ENCODE results near the gene CASP1.
"Not testable (repeated sequence)": the region's sequence is repeated elsewhere in the genome, so short reads cannot be mapped to it uniquely, and the experiment has no call there.

CASP1 gene

DNA sequence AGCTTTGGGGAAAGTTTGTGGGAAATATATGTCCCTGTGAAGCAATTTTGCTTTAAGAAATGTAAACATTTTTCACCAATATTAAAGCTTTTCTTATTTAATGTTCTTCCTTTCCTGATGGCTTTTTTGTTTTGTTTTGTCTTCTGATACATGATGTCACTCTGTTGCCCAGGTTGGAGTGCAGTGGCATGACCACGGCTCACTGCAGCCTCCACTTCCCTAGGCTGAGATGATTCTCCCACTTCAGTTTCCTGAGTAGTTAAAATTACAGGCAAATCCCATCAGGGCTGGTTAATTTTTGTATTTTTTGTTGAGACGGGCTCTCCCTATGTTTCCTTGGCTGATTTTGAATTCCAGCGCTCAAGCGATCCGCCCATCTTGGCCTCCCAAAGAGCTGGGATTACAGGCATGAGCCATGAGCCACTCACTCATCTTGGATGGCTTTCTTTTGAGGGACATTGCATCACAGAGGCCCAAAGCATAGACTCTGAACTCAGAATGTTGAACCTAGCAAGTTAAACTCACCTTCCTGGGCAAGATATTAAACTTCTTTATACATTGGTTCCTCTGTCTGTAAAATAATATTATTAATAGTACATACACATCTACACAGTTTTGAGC lies 10.8 kb upstream of the CASP1 start:
- DNase-seq, result no peak

DNA sequence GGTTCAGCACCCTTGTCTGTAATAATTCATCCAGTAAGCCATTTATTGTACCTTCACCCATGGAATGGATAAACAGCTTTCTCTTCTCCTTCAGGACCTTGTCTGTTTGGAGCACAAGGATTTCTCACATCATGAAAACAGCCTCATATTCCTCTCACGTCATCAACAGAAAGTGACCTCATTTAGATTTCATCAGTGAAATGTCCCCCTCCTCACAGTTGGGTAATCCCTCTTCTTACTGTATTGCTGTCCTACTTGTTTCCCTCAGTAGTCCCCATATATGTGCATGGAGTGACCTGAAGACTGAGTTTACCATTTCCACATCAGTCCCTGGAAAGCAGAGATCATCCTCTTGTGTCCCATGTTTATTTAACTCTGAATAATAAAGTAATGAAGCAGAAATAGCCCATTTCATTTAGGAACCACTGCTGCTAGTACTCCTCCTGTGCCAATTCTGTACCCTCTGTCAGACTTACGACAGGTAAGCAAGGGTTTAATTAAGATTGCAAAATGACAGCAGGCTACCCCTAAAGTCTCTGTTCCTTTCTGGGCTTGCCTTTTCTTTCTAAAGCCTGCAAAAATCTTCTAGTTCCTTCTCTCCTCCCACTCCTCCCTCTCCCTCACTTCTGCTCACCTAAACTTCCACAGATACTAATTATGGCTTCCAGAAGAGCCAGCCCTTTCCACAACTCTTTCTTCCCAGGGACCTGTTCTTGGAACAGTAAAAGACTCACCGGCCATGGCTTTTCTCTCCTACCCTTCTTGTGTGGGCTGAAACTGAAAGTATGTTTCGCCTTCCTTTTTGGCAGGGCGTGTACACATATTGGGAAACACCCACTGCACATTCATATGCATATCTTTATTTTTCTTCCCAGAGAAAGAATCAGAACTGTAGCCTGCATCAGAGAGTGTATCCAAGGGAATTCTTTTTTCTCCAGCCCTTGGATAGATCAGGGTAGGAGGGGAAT lies 9.9 kb upstream of the CASP1 start, which contains the start of gene CARD16:
Gene CARD16, minus strand, starts transcription at position 779 of the 968 bp plus-strand sequence. Its CDS starts 38 bp downstream, at position 741.
- DNase-seq, result peak; percentile 76

DNA sequence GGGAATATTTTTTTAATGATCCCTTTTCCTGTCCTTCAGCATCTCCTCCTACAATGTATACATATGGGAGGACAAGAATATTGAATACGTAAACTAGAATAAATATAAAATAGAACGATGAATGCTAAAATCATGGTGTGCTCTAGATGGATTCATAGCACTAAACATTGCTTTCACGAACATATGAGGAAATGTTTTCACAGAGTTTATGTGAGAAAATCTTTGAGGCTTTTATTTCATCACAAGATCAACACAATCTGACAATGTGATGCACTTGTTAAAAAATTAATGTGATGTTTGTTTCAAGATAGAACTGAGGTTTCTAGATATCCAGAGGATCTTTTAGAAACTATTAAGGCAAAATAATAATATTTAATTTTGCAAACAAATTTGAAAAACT lies 7.2 kb upstream of the CASP1 start:
- DNase-seq, result no peak

DNA sequence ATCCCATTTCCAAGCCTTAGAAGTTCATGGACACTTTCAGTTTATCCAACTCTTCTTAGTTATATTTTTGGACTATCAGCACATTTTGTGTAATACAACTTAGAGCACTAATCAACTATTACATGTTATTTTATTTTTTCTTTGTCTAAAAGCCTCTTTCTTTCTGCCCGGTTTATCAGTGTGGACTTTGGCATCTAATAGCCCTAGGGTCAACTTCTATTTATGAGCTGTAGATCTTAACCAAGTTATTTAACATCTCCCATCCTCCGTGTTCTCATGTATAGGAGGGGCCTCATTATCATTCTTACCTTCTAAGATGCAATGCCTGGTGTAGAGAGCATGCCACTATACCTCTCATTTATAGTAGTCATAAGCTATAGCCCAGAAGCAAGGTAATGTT lies 5.8 kb upstream of the CASP1 start:
- no peak for DNase-seq

DNA sequence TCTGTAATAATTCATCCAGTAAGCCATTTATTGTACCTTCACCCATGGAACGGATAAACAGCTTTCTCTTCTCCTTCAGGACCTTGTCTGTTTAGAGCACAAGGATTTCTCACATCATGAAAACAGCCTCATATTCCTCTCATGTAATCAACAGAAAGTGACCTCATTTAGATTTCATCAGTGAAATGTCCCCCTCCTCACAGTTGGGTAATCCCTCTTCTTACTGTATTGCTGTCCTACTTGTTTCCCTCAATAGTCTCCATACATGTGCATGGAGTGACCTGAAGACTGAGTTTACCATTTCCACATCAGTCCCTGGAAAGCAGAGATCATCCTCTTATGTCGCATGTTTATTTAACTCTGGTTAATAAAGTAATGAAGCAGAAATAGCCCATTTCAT lies 556 bp downstream of the CASP1 start:
- DNase-seq, result not testable (repeated sequence)

DNA sequence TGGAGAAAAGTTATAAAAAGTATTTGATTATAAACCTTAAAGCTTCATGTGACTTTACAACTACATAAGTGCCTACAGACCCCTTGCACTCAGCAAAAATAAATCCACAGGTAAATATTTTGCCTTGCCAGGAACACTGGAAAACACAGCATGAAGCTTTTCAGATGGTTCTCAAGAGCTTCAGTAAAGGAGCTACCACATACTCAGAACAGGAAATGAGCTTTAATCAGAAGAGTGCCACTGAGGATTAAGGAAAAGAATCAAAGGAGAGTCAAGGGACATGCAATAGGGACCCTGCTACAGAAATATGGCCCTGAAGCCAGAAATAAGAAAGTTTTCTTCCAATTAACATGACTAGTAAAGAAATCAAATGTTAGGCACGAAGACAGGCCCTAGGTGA lies 1.2 kb downstream of the CASP1 start:
- DNase-seq, result no peak

DNA sequence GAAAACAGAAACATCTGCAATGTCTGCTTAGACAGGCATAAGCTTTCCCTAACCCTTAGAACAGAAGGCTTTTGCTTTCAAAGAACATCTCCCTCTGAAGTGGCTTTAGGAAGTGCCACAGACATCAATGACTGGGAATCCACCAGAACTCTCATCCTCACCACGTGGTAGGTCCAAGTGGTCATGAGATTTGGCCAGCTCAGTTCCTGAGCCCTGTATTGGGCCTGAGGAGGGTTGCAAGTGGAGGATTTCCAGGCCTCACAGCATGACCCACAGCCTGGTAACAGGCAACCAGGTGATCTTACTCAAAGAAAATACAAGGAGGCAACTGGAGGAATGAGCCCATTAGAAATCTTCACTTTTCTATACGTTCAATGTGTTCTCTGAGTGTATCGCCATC lies 1.6 kb downstream of the CASP1 start:
- DNase-seq, result no peak

DNA sequence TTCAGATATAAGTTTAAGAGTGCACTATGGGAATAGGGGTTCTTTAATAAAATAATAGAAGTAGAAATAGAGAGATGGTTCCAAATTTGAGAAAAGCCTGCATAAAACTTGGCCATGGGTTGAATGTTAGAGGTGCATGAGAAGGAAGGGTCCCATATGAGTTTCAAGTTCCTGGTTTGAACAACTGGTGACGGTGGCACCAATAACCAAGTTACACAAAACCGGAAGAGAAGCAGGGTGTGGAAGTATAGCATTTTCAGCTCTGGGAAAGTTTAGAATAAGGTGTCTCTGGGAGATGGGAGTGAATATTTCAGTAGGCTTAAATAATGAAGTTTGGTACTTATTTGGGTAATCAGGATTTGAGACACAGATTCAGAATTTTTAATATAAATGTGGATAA lies 2.4 kb downstream of the CASP1 start:
- no peak for DNase-seq

DNA sequence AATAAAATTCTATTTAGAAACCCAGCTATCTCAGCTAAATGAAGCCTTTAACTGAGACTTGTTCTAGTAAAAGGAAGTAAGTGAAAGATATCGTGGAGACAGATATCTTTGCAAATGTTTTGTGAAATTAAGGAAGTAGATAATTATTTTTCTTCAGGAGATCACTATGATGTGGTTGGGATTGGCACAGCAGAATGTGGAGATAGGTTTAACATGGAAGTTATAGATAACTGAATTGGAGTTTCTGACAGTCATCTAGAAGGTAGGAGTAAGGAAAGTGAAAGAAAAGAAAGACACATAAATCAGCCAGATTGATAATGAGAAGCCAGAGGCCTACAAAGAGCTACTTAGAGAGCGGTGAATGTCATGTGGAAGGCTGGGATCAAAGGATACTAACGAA lies 7.3 kb downstream of the CASP1 start:
- DNase-seq, result no peak

DNA sequence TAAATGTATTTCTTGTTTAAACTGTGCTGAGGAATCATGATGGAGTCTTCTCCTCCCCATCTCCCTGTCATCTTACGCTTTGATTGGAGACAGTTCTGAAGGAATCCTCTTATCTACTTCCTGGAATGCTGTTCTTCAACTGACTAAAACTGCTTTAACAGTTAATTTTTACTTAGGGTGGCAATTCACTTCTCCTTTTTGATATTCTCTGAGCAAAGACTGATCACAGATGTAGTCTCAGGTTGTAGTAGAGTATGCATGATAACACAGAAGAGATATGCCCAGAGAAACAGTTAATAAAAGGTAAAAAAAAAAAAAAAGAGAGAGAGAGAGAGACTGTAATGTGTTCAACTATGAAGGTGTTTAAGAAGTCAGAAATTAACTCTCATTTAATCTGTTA lies 10.6 kb downstream of the CASP1 start:
- no peak for DNase-seq

DNA sequence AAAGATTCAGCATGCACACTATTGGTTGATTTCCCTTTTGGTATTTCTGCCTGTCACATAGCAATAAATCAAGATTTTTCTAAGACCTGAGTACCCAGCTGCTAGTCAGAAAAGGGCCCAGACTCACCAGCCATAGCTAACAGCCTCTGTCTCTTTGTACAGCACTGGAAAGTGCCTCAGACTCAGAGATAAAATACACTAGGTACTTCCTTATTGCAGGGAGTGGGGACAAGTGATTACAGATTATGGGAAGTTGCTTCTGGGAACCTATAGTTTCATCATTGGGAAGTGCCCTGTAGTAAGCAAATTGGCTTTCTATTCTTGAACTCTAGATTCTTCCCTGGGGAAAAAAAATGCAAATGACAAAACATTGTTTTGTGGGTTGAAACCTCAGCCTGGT lies 11.9 kb downstream of the CASP1 start, which contains the start of gene CASP5:
Gene CASP5, minus strand, starts transcription at position 166 of the 400 bp plus-strand sequence. Its CDS starts 32 bp downstream, at position 134.
- DNase-seq, result no peak

DNA sequence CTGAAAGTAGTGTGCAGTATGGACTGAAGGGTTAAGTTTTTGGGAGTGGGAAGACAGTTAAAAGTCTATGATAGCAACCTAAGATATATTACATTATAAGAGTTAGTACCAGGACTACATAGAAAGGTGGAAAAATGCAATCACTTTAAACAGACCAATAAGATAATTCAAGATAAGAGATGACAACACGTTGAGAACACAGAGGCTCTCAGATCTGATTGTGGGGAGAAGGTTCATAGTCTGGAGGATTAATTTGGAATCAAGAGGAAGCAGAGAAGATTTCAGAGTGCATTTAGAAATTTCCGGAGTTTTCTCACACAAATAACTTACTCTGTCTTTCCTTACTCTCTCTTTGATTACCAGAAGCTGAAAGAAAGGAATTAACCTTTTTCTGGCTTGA lies 12.4 kb downstream of the CASP1 start:
- DNase-seq, result no peak

DNA sequence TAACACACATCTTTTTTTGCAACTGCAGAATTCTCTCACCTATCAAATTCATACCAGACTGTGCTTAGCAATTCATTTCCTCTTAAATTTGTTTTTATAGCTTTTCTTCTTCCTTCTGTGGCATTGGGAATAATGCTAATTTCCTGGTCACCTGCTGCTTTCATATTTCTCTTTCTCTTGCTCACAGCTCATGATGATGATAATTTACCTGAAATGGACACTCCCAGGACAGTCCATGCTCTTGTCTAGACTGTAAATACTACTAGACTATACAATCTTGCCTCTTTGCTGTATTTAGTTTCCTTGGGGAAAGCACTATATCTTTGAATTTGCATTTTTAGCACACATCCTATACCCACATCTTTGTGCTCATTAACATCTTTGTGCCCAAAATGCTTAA lies 27.5 kb downstream of the CASP1 start:
- no peak for DNase-seq

DNA sequence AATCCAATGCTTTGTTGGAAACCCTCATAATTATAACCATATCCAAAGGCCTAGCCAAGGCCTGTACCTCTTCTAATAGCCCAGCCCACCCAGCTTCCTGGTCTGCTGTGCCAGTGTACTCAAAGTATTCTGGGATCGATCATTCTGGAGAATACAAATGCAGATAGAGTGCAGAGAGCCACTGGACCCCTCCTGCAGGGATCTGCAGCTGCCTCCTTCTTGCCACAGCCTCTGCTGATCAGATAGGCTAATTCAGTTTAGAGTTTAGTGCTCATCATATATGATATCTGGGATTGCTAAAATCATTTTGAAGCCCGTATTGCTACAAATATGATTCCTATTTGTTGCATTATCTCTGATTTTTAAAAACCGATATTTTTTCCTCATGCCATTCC lies 29.5 kb downstream of the CASP1 start:
- no peak for DNase-seq

DNA sequence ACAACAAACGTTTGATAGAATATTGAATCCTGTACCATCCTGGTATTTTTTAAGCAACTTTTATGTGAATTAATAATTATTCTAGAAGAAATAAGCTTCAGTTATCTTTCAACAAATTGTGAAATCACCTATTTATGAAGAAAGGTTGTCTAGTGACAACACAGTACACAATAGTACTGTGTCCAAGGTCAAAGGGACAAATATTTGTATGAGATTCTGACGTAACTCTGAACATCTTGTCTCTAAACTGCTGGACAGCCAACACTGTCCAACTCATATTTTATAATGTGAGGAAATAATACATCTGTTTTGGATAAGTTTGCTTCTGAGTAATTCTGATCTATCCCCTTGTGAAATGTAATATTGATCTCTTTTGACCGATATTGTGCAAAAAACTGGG lies 30.9 kb downstream of the CASP1 start:
- DNase-seq, result no peak

DNA sequence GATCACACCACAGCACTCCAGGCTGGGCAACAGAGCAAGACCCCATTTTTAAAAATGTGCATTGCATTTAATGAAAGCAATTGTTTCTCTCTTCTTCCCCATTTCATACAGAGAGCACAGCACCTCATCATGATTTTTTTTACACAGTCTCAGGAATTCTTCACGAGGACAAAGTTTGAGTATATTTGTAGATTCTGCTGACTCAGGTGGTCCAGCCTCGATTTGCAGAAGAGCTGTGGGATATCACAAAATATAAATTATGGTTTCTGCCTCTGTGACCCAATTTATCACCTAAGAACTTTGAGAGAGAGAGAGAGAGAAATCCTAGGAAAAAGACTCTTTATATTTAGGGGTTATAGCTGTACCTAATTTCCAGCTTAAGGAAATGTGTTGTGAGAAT lies 31.8 kb downstream of the CASP1 start:
- DNase-seq, result no peak

DNA sequence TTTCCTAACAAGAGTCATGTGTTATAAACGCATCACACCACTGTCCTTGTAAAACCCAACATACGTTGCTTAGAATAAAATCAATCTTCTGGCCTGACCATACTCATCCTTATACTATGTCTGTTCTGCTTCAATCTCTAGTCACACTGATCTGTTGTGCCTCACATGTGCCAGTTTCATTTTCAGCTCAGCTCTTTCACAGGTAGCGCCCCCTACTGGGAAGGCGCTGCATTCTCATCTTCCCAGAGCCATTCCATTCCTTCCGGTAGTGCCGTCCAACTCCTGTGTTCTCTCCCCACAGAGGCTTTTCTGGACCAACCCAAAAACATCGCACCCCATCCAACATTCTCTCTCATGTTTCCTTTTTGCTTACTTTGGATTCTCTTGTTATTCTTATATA lies 34.1 kb downstream of the CASP1 start:
- peak; percentile 46 for DNase-seq

DNA sequence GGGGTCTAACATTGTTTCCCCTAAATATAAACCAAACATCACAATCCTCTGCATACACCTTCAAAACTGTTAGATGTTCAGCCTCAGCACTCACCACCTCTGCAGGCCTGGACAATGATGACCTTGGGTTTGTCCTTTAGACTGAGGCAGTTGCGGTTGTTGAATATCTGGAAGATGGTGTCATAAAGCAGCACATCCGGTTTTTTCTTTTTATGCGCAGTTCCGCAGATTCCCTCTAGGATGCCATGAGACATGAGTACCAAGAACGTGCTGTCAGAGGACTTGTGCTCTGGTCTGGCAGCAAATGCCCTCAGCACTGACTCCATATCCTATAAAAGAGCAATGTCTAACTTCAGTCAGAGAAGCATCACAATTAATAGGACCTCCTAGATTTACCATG lies 34.8 kb downstream of the CASP1 start:
- peak; percentile 15 for DNase-seq

DNA sequence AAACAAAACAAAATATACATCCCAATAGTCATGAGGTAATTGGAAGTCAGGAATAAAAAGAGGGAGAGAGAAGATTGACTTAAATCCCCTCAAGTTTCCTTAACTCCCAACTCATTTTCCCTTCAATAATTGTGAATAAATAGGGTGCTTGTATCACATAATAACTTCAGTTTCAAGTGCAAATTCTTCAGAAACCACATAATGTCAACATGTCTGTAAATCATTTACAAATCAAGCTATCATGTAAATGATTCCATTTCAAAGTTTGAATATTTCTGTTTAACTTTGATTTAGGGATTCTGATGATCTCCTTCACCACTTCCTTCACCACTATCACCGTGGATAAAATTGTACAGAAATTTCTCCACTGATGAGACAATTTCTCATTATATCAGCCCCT lies 35.2 kb downstream of the CASP1 start:
- no peak for DNase-seq

DNA sequence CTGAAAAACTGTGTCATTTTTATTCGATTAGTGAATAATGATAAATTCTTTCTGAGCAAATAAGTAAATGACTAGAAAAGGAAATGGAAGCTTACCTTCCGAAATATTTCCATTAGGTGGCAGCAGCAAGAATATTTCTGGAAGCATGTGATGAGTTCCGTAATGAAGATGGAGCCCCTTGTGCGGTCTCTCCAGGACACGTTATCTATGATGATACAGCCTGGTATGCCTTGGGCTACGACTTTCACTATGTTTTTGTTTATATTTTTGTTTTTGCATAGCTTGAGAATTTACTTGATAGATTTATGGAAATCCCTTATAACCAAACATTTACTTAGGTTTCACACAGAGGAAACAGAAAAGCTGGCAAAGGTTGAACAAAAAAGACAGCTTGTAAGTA lies 37.7 kb downstream of the CASP1 start:
- DNase-seq, result peak; percentile 10

DNA sequence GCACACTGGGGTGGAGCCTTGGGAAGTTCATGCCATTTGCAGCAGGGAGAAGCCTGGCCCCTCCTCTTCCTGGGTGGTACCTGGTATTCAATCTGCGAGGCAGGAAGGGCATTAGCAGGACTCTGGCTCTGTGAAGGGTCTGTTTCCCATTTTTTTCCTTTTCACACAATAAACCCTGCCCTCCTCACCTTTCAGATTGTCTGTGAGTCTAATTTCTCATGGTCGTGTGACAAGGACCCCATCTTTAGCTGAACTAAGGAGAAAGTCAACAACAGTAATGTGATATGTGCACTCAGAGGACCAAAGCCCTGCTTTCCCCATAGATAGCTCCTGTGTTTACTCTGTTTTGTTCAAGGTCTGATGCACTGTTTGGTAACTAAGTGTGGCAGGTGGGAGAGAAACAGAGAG lies 39.9 kb downstream of the CASP1 start:
- DNase-seq, result no peak

DNA sequence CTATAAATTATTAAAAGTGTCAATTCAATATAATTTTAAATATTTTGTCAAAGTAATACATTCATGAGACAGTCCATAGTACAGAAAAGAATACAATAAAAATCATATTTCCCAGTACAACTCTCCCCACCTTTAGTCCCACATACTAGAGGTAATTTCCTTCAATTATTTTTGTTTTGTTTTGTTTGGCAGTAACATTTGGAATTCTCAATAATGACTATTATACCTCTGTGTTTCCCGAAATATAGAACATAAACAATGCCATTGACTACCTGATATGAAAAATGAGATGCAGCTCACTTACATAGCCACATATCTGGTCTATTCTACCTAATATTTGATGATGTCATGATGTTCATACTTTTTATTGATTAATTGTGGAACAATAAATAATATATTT lies 42.2 kb downstream of the CASP1 start:
- DNase-seq, result no peak

DNA sequence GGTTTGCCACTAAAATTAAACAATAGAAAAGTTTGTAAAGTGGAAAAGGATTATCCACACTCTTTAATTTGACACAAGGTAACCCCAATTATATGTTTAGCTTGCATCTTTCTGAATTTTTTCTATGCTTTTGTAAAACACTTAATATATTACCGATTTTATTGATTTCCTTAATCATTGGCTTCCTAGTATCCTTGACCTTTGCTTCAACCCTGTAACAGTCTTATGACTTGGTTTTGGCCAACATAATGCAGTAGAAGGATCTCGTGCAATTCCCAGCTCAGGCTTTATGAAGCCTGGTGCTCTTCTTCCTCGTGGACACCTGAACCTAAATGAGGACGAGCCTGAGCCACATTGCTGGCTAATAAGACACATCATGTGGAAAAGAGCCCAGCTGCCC lies 43.0 kb downstream of the CASP1 start:
- DNase-seq, result no peak

DNA sequence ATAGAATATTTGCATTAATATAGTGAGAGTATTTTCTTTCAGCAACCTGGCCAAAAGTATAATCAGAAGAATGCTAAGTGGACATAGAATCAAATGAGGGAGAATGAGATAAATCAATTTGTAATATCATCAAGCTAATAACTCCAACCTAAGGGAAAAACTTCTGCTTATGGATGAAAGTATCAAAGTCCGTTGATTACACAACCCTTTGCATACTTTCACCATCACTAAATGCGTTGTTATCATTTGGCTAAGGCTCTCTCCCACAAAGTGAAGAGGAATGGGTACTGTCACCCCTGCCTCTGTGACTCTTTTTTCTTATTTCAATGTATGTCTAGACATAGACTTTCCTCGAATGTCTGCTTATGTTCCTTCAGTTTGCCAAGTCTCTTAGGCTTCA lies 50.1 kb downstream of the CASP1 start:
- no peak for DNase-seq
